ENCODE results near the gene LY6G6D. TPM values are rescaled to one million over a fixed set of nuclear protein-coding genes. Genes with fewer than 3 reads are reported as not detected.
A peak's percentile ranks its signal among the peaks of the same experiment; 100 is the strongest.

LY6G6D gene
- total RNA-seq, 4 donors from 2014 or later: not detected

DNA sequence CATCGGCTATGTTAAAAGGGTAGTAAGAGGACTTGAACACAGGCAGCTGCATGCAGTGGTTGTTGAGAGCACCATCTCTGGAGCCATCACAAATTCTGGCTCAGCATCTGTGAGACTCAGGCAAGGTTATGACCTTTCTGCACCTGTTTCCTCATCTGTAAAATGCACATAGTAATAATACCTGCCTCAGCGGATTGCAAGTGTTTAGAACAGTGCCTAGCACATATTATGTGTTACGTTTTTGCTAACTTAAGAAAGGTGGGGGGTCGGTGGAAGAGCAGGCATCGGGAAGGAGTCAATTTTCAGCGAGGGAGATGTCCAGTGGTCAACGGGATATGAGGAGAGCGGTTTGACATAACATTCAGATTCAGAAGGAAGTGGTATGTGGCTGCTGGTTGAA lies 37.2 kb upstream of the LY6G6D start:
- TF ChIP-seq, protein P1, sequence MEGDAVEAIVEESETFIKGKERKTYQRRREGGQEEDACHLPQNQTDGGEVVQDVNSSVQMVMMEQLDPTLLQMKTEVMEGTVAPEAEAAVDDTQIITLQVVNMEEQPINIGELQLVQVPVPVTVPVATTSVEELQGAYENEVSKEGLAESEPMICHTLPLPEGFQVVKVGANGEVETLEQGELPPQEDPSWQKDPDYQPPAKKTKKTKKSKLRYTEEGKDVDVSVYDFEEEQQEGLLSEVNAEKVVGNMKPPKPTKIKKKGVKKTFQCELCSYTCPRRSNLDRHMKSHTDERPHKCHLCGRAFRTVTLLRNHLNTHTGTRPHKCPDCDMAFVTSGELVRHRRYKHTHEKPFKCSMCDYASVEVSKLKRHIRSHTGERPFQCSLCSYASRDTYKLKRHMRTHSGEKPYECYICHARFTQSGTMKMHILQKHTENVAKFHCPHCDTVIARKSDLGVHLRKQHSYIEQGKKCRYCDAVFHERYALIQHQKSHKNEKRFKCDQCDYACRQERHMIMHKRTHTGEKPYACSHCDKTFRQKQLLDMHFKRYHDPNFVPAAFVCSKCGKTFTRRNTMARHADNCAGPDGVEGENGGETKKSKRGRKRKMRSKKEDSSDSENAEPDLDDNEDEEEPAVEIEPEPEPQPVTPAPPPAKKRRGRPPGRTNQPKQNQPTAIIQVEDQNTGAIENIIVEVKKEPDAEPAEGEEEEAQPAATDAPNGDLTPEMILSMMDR (IDR thresholded peaks at IDR 0.05): no peak
- DNase-seq (ENCODE audit: low spot score): no peak
- ATAC-seq (ENCODE audit: low FRiP score): no peak

- ATAC-seq (ENCODE audit: low FRiP score) (peak; percentile 89), DNase-seq (ENCODE audit: low spot score) (peak; percentile 55)
- TF ChIP-seq, protein P1 (IDR thresholded peaks at IDR 0.05): no peak
These were observed 34.7 kb upstream of the LY6G6D start, which contains the start of gene LY6G5C for GRCh38 chr6:31680226-31681134. Gene LY6G5C, minus strand, starts transcription at chr6:31681067. Its CDS starts 694 bp downstream, at chr6:31680373.

- no peak for DNase-seq (ENCODE audit: low spot score)
- peak; percentile 46 for ATAC-seq (ENCODE audit: low FRiP score)
- TF ChIP-seq, protein P1 (IDR thresholded peaks at IDR 0.05): no peak
These were observed 33.9 kb upstream of the LY6G6D start for GRCh38 chr6:31681135-31681671.

DNA sequence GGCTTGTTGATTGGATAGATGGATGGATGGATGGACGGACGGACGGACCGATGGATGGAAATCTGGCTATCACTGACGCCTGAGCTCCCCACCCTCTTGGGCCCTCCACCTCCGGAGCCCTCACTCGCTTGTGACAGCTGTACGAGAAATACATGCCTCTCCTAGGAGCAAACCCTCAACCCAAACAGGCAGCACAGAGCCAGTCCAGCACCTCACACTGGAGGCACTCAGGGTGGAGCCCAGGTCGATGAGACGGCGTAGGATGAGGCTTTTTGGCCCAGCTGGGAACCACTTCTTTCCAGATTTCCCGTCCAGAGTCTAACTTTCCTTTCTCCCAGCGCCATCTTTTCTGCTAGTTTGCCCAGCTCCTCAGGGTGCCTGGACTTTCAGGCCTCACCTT lies 31.6 kb upstream of the LY6G6D start:
- ATAC-seq (ENCODE audit: low FRiP score) (no peak), DNase-seq (ENCODE audit: low spot score) (no peak)
- TF ChIP-seq, protein P1 (IDR thresholded peaks at IDR 0.05): no peak

DNA sequence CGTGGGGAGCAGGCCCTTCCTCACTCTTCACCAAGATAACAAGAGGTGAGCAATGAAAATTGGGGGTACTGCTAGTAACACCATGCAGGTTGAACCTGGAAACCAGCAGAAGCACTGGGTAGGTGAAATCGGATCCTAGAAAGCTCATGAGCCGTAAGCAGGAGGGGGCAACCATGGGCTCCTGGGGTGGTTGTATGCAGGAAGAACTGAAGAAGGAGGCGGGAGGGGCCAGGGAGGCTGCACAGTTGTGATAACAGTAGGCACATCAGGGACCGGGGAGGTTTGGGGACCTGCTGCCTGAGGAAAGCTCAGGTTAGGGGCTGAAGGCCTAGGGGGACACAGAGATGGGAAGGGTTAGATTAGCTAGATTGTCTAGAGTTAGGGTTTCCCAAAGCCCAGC lies 28.7 kb upstream of the LY6G6D start:
- TF ChIP-seq, protein P1 (IDR thresholded peaks at IDR 0.05): no peak
- DNase-seq (ENCODE audit: low spot score) (no peak), ATAC-seq (ENCODE audit: low FRiP score) (no peak)

- ATAC-seq (ENCODE audit: low FRiP score): no peak
- TF ChIP-seq, protein P1 (IDR thresholded peaks at IDR 0.05): no peak
- no peak for DNase-seq (ENCODE audit: low spot score)
These were observed 27.8 kb upstream of the LY6G6D start for GRCh38 chr6:31687321-31687720.

Measured in omental fat pad (tissue), 4 donors.